Stomach smooth muscle (tissue), 2 donors: ENCODE results near the gene FRMD4B.

ENCODE experiments used
- H3K27ac ChIP-seq: one replicate; pipeline ENCODE4 v1.7.0; 2013; ENCODE audit warnings: mild to moderate bottlenecking, low read length, inconsistent platforms
- H3K27me3 ChIP-seq, 2 donors: one replicate each; pipeline ENCODE4 v1.7.0; 2013; ENCODE audit warnings: low read length in 2 of 2; ENCODE audit not compliant: insufficient read depth in 2 of 2, control insufficient read depth in 1 of 2
- H3K36me3 ChIP-seq, 2 donors: one replicate each; pipeline ENCODE4 v1.7.0; 2013; ENCODE audit warnings: low read length in 2 of 2; ENCODE audit not compliant: control insufficient read depth in 2 of 2, insufficient read depth in 2 of 2
- H3K4me1 ChIP-seq: one replicate; pipeline ENCODE4 v1.7.0; 2013; ENCODE audit warnings: low read length; ENCODE audit not compliant: control insufficient read depth, insufficient read depth
- H3K4me3 ChIP-seq, 2 donors: one replicate each; pipeline ENCODE4 v1.7.0; 2013; ENCODE audit warnings: low read length in 2 of 2
- H3K9ac ChIP-seq, 2 donors: one replicate each; pipeline ENCODE4 v1.7.0; 2013; ENCODE audit warnings: low read length in 2 of 2, mild to moderate bottlenecking in 1 of 2
- H3K9me3 ChIP-seq, 2 donors: one replicate each; pipeline ENCODE4 v1.7.0; 2013; ENCODE audit warnings: low read length in 2 of 2; ENCODE audit not compliant: control insufficient read depth in 2 of 2
- donor health status: healthy.
- donor health status: Pancreatic carcinoma.

The FRMD4B gene

DNA sequence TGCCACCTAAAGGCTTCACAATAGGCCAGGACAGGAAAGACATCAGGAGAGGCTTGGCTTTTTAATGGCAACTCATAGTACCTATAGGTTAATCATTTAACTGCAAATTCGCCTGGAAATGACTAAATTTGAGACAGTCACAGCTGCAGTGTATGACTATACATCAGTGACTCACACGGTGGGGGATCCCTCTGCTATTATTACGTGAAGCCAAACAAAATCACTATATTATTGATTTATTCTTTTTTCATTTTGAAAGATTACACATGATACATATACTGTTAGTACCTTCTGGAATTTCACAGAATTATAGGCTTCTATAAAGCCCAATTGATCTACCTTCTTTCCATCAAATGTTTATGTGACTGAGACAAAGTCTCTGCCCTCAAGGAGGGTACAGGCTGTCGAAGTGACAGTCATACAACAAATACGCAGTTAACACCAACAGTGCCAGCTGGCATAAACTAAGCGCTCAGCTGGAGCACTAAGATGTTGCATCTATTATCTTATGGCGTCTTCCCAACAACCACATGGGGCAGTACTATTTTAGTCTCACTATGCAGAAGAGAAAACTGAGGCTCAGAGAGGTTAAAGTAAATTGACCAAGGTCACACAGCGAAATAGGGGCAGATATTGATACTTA, 181.5 kb downstream of the FRMD4B start:
- Histone ChIP-seq H3K9me3 (no peaks in the 10 kb centered on the region), H3K4me3 (no peak overlapping the region), H3K9ac (no peak overlapping the region), H3K27me3 (no peaks in the 10 kb centered on the region), H3K4me1 (no peaks in the 10 kb centered on the region), H3K36me3 (no peaks in the 10 kb centered on the region), H3K27ac (no peak overlapping the region)

DNA sequence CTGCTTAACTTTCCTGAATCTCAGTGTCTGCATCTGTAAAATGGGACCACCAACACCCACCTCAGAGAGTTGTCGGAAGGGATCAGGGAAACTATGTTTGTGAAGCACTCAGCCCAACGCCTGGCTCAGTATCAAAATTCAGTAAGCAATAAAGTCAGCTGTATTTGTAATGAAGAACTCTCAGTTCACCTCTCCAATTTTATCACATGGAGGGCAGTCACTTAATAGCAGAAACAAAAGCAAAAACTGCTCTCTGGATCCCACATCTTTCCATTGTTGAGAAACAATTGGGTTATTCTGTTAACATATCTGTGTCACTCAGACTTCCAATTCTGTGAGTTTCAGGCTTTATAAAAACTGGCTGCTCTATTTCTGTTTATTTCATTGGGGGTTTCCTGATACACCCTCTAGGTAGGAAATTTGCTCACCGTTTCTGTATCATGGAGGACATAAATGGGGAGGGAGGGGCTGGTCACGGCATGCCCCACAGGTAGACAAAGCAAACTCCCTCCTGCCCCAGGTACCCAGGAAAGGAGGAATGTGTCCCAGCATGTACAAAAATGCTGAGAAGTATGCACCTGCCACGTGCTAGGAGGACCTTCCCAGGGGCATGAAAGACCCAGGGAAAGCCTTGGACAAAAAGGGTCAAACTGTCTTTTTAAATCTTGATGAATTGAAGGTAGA, 182.1 kb downstream of the FRMD4B start:
- Histone ChIP-seq H3K4me3 (no peak overlapping the region), H3K9me3 (no peaks in the 10 kb centered on the region), H3K27me3 (no peaks in the 10 kb centered on the region), H3K36me3 (no peaks in the 10 kb centered on the region), H3K9ac (no peak overlapping the region), H3K4me1 (no peaks in the 10 kb centered on the region), H3K27ac (no peak overlapping the region)

GRCh38 chr3:69201658-69202057, 184.2 kb downstream of the FRMD4B start:
- no peaks in the 10 kb centered on the region for H3K36me3 ChIP-seq
- H3K9me3 ChIP-seq = no peaks in the 10 kb centered on the region
- H3K27ac ChIP-seq = no peak overlapping the region
- no peak overlapping the region for H3K4me3 ChIP-seq
- H3K27me3 ChIP-seq = no peaks in the 10 kb centered on the region
- H3K9ac ChIP-seq = no peak overlapping the region
- H3K4me1 ChIP-seq = no peaks in the 10 kb centered on the region

DNA sequence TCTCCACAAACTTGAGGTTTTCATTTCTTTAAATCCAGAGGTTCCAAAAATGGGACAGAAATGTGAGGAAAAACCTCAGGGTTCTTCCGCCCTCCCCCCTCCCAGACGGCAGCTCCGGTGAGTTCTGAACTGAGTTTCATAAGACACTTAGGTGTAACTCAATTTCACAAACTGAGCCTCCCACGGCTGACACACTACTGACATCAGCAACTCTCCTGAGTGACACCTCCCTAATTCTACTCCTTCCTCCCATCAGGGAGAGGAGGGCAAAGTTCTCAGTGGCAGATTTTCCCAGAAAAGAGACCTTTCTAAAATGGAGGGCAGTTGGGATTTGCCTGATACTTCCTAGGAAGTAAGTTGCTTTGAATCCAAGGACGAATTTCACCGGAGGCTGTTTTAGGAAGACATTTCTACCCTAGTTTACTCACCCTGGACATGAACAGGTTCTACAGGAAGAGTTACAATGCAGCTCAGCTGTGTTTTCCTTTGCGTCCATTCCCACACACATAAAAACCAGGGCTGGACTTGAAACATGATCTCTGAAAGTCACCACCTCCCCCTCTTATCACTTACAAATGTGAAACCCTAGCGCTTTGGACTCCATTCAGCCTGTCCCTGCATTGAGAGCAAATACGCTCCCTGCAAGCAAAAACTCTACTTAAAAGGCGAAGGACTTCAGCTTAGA, 185.4 kb downstream of the FRMD4B start:
- H3K27ac ChIP-seq = no peak overlapping the region
- H3K9me3 ChIP-seq = no peaks in the 10 kb centered on the region
- no peaks in the 10 kb centered on the region for H3K4me1 ChIP-seq
- no peaks in the 10 kb centered on the region for H3K36me3 ChIP-seq
- H3K27me3 ChIP-seq = no peaks in the 10 kb centered on the region
- peak overlapping the region in 1 of 2 donors; percentile 44 for H3K4me3 ChIP-seq
- no peak overlapping the region for H3K9ac ChIP-seq

DNA sequence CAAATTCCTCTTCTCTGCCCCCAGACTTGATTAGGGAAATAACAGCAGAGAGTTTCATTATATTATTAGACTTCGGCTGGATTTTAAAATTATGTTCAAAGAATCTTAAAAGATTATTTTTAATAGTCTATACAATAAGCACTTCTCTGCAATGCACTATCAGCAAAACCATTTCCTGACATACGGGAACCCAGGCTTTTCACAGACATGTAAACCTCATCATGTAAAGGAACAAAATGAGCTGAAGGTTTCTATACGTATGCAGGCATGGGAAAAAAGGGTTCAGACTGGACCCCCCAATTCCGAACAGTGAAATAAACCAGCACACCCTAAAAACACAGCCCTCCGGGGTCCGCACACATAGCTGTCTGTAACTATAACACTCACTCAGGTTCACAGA, 185.9 kb downstream of the FRMD4B start:
- no peaks in the 10 kb centered on the region for H3K27me3 ChIP-seq
- no peak overlapping the region for H3K27ac ChIP-seq
- H3K9ac ChIP-seq = no peak overlapping the region
- no peaks in the 10 kb centered on the region for H3K36me3 ChIP-seq
- peak overlapping the region in 1 of 2 donors; percentile 52 for H3K4me3 ChIP-seq
- no peaks in the 10 kb centered on the region for H3K9me3 ChIP-seq
- H3K4me1 ChIP-seq = no peaks in the 10 kb centered on the region

DNA sequence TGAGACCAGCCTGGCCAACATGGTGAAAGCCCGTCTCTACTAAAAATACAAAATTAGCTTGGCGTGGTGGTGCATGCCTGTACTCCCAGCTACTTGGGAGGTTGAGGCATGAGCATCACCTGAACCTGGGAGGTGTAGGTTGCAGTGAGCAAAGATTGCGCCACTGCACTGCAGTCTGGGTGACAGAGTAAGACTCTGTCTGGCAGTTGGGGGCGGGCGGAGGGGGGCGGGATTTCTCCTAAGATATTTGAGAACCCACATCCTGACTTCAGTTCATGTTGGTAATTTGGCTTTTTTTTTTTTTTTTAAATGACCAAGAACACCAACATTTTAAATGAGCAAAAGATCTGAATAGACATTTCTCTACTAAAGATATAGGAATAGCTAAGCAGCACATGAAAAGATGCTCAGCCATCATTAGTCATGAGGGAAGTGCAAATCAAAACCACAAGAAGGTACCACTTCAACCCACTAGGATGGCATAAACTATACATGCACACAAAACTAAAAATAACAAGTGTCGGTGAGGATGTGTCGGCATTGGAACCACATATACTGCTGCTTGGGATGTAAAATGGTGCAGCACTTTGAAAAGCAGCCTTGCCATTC, 187.9 kb downstream of the FRMD4B start:
- no peak overlapping the region for H3K27ac ChIP-seq
- H3K27me3 ChIP-seq = no peaks in the 10 kb centered on the region
- H3K4me1 ChIP-seq = no peaks in the 10 kb centered on the region
- no peaks in the 10 kb centered on the region for H3K36me3 ChIP-seq
- H3K4me3 ChIP-seq = no peak overlapping the region
- H3K9ac ChIP-seq = no peak overlapping the region
- H3K9me3 ChIP-seq = no peaks in the 10 kb centered on the region

- no peaks in the 10 kb centered on the region for H3K27me3 ChIP-seq
- H3K36me3 ChIP-seq = no peaks in the 10 kb centered on the region
- no peak overlapping the region for H3K4me3 ChIP-seq
- no peaks in the 10 kb centered on the region for H3K9me3 ChIP-seq
- H3K27ac ChIP-seq = no peak overlapping the region
- no peaks in the 10 kb centered on the region for H3K4me1 ChIP-seq
- H3K9ac ChIP-seq = no peak overlapping the region
These were observed 188.4 kb downstream of the FRMD4B start for GRCh38 chr3:69197455-69197854.

DNA sequence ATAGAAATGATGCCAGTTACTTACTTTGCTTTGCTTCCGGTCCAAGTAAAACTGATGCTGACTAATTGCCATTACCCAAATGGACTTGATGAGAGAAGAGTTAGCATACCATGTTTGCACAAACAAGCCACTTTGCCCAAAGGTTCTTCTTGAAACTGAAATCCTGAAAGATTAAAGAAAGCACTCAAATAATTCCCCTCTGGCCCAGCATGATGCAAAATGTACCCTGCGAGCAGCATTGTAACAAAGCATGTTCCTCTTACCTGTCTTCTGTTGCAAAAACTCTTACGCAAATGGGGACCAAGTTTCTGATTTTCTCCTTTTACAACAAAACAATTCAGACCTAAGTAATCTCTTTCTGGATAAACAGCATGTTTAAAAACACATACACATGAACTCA, 189.0 kb downstream of the FRMD4B start:
- Histone ChIP-seq H3K4me3 (no peak overlapping the region), H3K36me3 (no peaks in the 10 kb centered on the region), H3K27ac (no peak overlapping the region), H3K27me3 (no peaks in the 10 kb centered on the region), H3K9me3 (no peaks in the 10 kb centered on the region), H3K4me1 (no peaks in the 10 kb centered on the region), H3K9ac (no peak overlapping the region)

- Histone ChIP-seq H3K4me1 (no peaks in the 10 kb centered on the region), H3K36me3 (no peaks in the 10 kb centered on the region), H3K27ac (no peak overlapping the region), H3K9me3 (no peaks in the 10 kb centered on the region), H3K9ac (no peak overlapping the region), H3K27me3 (no peaks in the 10 kb centered on the region), H3K4me3 (no peak overlapping the region)
These were observed 191.3 kb downstream of the FRMD4B start for GRCh38 chr3:69194431-69195165.

DNA sequence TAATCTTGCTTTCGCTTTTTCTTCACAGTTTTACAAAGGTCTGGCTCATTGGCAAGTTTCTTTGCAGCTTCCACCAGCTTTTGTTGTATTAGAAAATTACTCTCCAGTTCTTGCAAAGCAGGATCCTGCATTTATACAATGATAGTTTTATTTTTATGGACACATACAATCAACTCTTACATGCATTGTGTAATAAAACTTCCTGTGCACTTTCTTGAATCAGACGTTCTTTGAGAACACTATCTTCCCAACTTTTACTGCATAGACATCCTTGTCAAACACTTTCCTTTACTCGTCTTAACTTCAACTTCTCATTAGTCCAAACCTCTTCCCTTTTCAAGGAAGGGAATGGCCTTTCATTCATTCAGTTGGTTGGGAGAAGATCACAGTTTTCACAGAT, 192.1 kb downstream of the FRMD4B start:
- no peaks in the 10 kb centered on the region for H3K9me3 ChIP-seq
- no peaks in the 10 kb centered on the region for H3K27me3 ChIP-seq
- H3K4me3 ChIP-seq = no peak overlapping the region
- no peaks in the 10 kb centered on the region for H3K36me3 ChIP-seq
- H3K4me1 ChIP-seq = no peaks in the 10 kb centered on the region
- H3K9ac ChIP-seq = no peak overlapping the region
- H3K27ac ChIP-seq = no peak overlapping the region
